ENCODE results near the gene TMEM184B.

Gene TMEM184B

DNA sequence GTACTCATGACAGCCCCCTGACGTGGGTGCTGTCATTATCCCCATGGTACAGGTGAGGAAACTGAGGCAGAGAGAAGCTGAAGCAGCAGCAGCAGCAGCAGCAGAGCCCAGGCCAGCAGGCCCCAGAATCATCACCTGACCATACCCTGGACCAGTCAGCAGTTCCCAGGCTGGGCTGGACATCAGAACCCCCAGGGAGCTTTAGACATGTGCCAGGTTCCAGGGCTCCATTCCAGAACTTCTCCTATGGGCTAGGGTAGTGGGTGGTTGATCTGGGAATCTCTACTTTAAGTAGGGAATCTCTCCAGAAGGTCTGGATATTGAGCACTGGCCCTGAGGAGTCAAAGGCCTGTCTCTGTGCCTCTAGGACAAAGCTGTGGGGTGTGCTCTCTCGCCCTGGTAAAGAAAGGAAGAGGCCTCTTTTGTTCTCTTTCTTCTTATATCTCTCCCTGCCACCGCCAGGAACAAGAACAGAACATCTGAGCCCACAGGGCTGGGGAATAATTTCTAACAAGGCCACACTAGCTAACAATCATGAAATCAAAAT is 44.4 kb downstream of the TMEM184B start:
- no peak for TF ChIP-seq ZFX (IDR thresholded peaks at IDR 0.05)
- TF ChIP-seq, protein P1, sequence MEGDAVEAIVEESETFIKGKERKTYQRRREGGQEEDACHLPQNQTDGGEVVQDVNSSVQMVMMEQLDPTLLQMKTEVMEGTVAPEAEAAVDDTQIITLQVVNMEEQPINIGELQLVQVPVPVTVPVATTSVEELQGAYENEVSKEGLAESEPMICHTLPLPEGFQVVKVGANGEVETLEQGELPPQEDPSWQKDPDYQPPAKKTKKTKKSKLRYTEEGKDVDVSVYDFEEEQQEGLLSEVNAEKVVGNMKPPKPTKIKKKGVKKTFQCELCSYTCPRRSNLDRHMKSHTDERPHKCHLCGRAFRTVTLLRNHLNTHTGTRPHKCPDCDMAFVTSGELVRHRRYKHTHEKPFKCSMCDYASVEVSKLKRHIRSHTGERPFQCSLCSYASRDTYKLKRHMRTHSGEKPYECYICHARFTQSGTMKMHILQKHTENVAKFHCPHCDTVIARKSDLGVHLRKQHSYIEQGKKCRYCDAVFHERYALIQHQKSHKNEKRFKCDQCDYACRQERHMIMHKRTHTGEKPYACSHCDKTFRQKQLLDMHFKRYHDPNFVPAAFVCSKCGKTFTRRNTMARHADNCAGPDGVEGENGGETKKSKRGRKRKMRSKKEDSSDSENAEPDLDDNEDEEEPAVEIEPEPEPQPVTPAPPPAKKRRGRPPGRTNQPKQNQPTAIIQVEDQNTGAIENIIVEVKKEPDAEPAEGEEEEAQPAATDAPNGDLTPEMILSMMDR (conservative IDR thresholded peaks at IDR 0.05), result no peak
- H3K27ac ChIP-seq, result no peak overlapping the region

DNA sequence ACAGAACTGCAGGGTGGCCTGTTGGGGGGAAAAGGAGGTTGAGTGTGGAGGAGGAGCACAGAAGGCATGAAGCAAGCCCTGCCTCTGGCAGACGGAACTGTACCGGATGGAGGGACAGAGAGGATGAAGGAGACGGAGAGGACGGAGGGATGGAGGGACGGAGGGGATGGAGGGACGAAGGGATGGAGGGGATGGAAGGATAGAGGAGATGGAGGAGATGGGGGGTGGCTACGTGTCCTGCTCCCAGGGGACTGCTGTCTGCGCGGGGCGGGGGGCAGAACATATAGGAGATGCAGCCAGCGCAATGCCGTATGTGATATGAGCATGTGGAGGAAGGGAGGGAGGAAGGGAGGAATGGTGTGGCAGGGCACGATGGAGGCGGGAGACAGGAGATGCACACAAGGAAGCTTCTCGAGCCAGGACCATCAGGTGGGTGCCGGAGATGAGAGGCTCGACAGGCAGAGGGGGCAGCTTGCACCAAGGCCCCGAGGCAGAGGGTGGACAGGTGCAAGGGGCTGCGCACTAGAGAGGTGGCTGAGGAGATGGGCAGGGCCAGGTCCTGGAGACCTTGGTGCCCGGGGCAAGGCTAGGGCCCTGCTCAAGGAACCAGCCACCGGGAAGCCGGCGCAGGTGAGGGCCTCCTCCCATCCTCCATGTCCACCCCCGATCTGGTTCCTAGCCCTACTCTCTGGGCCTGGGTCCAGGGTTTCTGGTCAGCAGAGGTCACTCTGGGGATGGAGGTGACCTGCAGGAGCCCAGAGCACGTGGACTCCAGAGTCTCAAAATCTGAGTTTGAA is 45.8 kb downstream of the TMEM184B start:
- TF ChIP-seq, protein P1 (conservative IDR thresholded peaks at IDR 0.05), result no peak
- TF ChIP-seq ZFX (IDR thresholded peaks at IDR 0.05), result no peak
- no peak overlapping the region for H3K27ac ChIP-seq

DNA sequence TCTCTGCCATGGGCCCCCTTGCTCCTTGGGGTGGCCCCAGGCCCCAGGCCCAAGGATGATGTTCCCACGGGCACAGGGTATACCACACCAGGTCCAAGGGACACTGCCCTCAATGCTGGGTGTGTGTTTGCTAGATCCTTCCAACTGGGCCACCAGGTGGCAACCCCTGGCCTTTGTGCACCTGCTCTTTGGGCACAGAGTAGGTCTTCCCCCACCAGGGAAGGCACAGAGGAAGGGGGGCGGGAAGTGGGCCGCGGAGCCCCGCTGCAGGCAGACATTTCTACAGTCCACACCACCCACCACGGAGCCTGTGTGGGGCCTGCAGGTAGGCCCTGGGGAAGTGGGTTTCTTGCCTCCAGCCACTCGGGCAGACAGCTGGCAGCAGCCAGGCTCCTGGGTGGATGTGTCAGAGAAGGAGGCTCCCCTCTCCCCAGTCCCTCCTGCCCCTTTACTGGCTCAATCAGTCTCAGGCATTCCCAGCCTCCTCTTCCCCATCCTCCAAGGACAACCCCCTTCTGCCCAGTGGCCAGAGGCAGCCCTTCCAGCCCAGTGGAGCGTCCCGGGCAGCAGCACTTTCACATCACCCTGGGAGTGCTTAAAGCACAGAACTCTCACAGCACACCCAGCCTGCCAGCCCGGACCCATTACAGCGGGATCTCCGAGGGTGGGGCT is 49.4 kb downstream of the TMEM184B start:
- no peak overlapping the region for H3K27ac ChIP-seq
- TF ChIP-seq ZFX (IDR thresholded peaks at IDR 0.05), result no peak
- TF ChIP-seq, protein P1 (conservative IDR thresholded peaks at IDR 0.05), result no peak

DNA sequence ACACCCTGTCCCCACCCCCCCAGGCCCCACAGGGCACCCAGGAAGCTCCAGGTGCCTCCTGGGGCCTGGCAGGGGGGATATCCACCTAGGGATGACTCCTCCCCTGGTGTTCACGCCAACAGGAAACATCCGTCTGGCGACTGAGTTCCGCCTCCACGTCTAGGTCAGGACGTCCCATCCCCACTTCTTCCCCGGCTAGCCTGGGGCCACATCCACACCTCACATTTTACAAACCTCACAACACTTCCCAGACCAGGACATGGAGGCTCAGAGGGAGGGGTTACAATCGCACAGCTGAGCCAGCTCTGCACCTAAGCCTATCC is 50.1 kb downstream of the TMEM184B start:
- H3K27ac ChIP-seq, result no peak overlapping the region
- TF ChIP-seq, protein P1 (conservative IDR thresholded peaks at IDR 0.05), result no peak
- TF ChIP-seq ZFX (IDR thresholded peaks at IDR 0.05), result no peak

DNA sequence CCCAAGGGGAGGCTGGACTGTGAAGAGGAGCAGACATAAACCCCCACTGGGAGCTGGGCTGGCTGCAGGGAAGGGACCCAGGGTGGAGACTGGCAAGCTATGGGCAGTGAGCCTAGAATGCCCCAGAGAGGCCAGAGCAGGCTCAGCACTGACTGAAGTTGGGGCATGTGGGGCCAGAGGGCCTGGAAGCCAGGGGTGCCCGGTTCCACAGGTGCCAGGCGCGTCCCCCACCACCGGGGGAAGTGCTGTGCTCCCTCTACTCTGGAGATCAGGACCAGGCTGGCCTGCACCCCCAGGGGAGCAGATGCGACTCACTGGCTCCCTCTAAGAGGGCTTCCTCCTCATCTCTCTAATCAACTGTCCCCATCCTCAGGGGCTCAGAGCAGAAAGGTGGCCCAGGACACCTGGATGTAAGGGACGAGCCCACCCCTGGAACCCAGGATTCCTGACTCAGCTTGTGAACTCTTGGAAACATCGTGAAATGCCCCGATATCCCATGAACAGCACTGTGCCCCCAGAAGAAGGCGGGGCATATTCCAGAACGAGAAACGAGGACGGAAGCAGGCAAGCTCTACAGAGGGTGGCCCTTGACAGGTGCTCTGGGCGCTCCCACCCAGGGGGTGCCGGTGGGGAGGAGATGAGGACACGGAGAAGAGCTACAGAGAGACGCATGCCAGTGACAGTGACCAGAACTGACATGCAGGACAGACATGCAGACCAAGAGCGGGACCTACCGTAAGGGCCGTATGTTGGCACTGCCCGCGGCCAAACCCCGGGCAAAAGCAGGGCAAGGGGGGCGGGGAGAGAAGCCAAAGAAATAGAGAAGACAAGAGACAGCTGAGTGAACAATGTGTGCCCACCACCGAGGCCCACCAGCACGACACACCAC is 50.7 kb downstream of the TMEM184B start:
- H3K27ac ChIP-seq, result no peak overlapping the region
- TF ChIP-seq, protein P1 (conservative IDR thresholded peaks at IDR 0.05), result no peak
- no peak for TF ChIP-seq ZFX (IDR thresholded peaks at IDR 0.05)

DNA sequence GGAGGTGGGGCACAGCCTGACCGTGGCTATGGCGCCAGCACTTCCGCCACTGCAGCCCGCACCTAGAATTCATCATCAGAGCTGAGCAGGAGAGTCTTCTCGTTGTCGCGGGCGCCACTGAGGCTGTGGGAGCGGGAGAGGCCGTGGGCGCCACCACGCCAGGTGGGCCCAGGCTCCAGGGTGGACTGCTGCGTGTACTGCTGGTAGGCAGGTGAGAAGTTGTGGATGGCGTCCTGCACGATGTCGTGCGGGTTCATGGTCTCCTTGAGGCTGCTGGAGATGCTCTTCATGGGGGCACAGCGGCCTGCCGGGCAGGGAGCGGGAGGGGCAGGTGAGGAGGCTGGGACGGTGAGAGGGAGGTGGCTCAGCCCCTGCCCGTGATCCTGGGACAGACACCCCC is 51.4 kb downstream of the TMEM184B start:
- TF ChIP-seq, protein P1 (conservative IDR thresholded peaks at IDR 0.05), result no peak
- TF ChIP-seq ZFX (IDR thresholded peaks at IDR 0.05), result no peak
- H3K27ac ChIP-seq, result no peak overlapping the region
